Endothelial cell of umbilical vein (primary cell): ENCODE measurements around the gene JMJD8. TPM values are rescaled to one million over a fixed set of nuclear protein-coding genes. Genes with fewer than 3 reads are reported as not detected.

Experiments used
- BruUV-seq: library from RNA; stranded (reverse); fragments of 400-500 nt; replicated peaks from 2 replicates; lab custom pipeline; 2021; lab: Mats Ljungman, UMichigan
- CTCF ChIA-PET: fragments of 300-600, 350-600 bp; sonication (Branson Sonifier 250); formaldehyde crosslinking; loops from one replicate; lab custom pipeline; 2021; ENCODE audit warnings: antibody characterized with exemption, inconsistent platforms; lab: Charles Lee
- POLR2A ChIA-PET: fragments of 300-600, 350-600 bp; sonication (Branson Sonifier 250); formaldehyde crosslinking; loops from one replicate; lab custom pipeline; 2021; ENCODE audit warnings: antibody characterized with exemption, inconsistent platforms; lab: Charles Lee
- DNase-seq: peaks from one replicate; pipeline ENCODE4 v3.0.0-alpha.2; 2011; ENCODE audit warnings: low read depth, low spot score
- FAIRE-seq: peaks from 2 replicates; lab custom pipeline; 2011; peaks lifted over from hg19 to GRCh38; lab: Jason Lieb, UNC
- H2AFZ ChIP-seq: 2 replicates; pipeline ENCODE4 v1.6.0; 2012; ENCODE audit warnings: low read depth, low read length, control low read depth, inconsistent platforms
- H3K27ac ChIP-seq: 2 replicates; pipeline ENCODE4 v1.5.1; 2011; ENCODE audit warnings: low read depth, mild to moderate bottlenecking, control low read depth, low read length, moderate library complexity; ENCODE audit not compliant: insufficient read depth
- H3K27me3 ChIP-seq, 2 experiments: 2 replicates each; pipeline versions ENCODE4 v1.6.0 to v1.6.1; 2011; ENCODE audit warnings: low read length in 2 of 2, mixed read lengths in 1 of 2; ENCODE audit not compliant: control insufficient read depth in 2 of 2, insufficient read depth in 2 of 2
- H3K36me3 ChIP-seq, 2 experiments: 2 replicates in 1 of 2; 3 replicates in 1 of 2; pipeline ENCODE4 v1.5.1; 2011; ENCODE audit warnings: low read length in 2 of 2, mild to moderate bottlenecking in 1 of 2, moderate library complexity in 1 of 2; ENCODE audit not compliant: control insufficient read depth in 2 of 2, insufficient read depth in 2 of 2; ENCODE audit errors: extremely low read depth in 1 of 2
- H3K4me1 ChIP-seq: 3 replicates; pipeline ENCODE4 v1.5.1; 2011; ENCODE audit warnings: mild to moderate bottlenecking, low read length; ENCODE audit not compliant: control insufficient read depth, insufficient read depth; ENCODE audit errors: extremely low read depth
- H3K4me2 ChIP-seq: 2 replicates; pipeline ENCODE4 v1.6.1; 2011; ENCODE audit warnings: low read length, control low read depth, mixed read lengths; ENCODE audit not compliant: insufficient read depth
- H3K4me3 ChIP-seq, 3 experiments: fragments of 200-600 bp in 1 of 3; sonication (generic), shearing (Covaris generic) in 1 of 3; replicated peaks in 1 of 3; 2 replicates each; pipeline ENCODE4 v1.5.1; 2011 to 2016; ENCODE audit warnings: control low read depth in 3 of 3, low read length in 3 of 3, mild to moderate bottlenecking in 2 of 3, inconsistent platforms in 1 of 3, low read depth in 1 of 3, moderate library complexity in 1 of 3; ENCODE audit not compliant: insufficient read depth in 1 of 3
- H3K79me2 ChIP-seq: 2 replicates; pipeline ENCODE4 v1.6.0; 2012; ENCODE audit warnings: low read length, inconsistent platforms; ENCODE audit not compliant: control insufficient read depth, insufficient read depth
- H3K9ac ChIP-seq: replicated peaks from 2 replicates; pipeline ENCODE3; 2011; ENCODE audit warnings: low read length, control low read depth; ENCODE audit not compliant: insufficient read depth; ENCODE audit errors: extremely low read depth
- H3K9me1 ChIP-seq: replicated peaks from 3 replicates; pipeline ENCODE4 v1.6.0; 2011; ENCODE audit warnings: mild to moderate bottlenecking, low read length; ENCODE audit not compliant: control insufficient read depth, insufficient read depth; ENCODE audit errors: extremely low read depth
- H3K9me3 ChIP-seq: replicated peaks from 2 replicates; pipeline ENCODE4 v1.5.1; 2012; ENCODE audit warnings: low read length, inconsistent platforms; ENCODE audit not compliant: control insufficient read depth, insufficient read depth
- H4K20me1 ChIP-seq: replicated peaks from 2 replicates; pipeline ENCODE3; 2011; ENCODE audit warnings: mild to moderate bottlenecking, low read length; ENCODE audit not compliant: control insufficient read depth, insufficient read depth; ENCODE audit errors: extremely low read depth
- EZH2 ChIP-seq: IDR thresholded peaks from 2 replicates; pipeline ENCODE4 v1.6.1; 2012; ENCODE audit warnings: borderline replicate concordance, low read depth, mild to moderate bottlenecking, moderate library complexity, low read length, inconsistent platforms; ENCODE audit not compliant: severe bottlenecking
- FOS ChIP-seq: IDR thresholded peaks from 2 replicates; pipeline ENCODE4 v1.6.1; 2011; ENCODE audit warnings: mild to moderate bottlenecking, low read length, moderate library complexity, borderline replicate concordance; ENCODE audit not compliant: insufficient read depth
- JUN ChIP-seq: IDR thresholded peaks from 2 replicates; pipeline ENCODE4 v1.6.1; 2011; ENCODE audit warnings: borderline replicate concordance, low read depth; ENCODE audit not compliant: insufficient read length, insufficient read depth
- MYC ChIP-seq: IDR thresholded peaks from one replicate; pipeline ENCODE4 v1.6.1; 2011; ENCODE audit warnings: mild to moderate bottlenecking, low read depth, low read length
- POLR2A ChIP-seq: IDR thresholded peaks from 2 replicates; pipeline ENCODE4 v1.6.1; 2012; ENCODE audit warnings: low read depth, mild to moderate bottlenecking, control low read depth, low read length
- POLR2AphosphoS5 ChIP-seq: IDR thresholded peaks from 2 replicates; pipeline ENCODE4 v1.6.1; 2012; ENCODE audit warnings: low read depth, mild to moderate bottlenecking, control low read depth, low read length, moderate library complexity; ENCODE audit not compliant: insufficient read depth
- dilution Hi-C: fragments of 300-500 bp; cut with MboI; formaldehyde crosslinking; loops from one replicate; pipeline ENCODE4 v1.15.0; 2019; ENCODE audit warnings: low sequenced_read_pairs; ENCODE audit not compliant: extremely low pct_ligation_motif_present
- intact Hi-C: fragments of 100-400 bp; cut with micrococcal nuclease; formaldehyde crosslinking; loops from one replicate; pipeline ENCODE4 v1.10.0; 2022
- polyA plus RNA-seq, 4 experiments: library from polyadenylated mRNA; depleted of rRNA in 3 of 4; stranded (reverse) in 3 of 4; unstranded in 1 of 4; fragments of >200 nt; gene quantifications; 2 replicates each; pipeline versions ENCODE4 v1.2.1 to v1.2.3, GENCODE V29; 2011 to 2012; ENCODE audit warnings: missing spikeins in 1 of 4
- total RNA-seq: library from RNA; stranded (reverse); gene quantifications from 2 replicates; pipeline ENCODE4 v1.2.3, GENCODE V29; 2021
- TF ChIP-seq, protein P1 (sequence below): IDR thresholded peaks from 2 replicates; pipeline ENCODE4 v1.6.1; 2011; ENCODE audit not compliant: insufficient read depth, insufficient read length

The JMJD8 gene
- total and polyA plus RNA-seq, 2 donors (not counting 3 experiments of a cell fraction or from before 2014, with no cell fraction given) = 55.1 to 102 TPM

DNA sequence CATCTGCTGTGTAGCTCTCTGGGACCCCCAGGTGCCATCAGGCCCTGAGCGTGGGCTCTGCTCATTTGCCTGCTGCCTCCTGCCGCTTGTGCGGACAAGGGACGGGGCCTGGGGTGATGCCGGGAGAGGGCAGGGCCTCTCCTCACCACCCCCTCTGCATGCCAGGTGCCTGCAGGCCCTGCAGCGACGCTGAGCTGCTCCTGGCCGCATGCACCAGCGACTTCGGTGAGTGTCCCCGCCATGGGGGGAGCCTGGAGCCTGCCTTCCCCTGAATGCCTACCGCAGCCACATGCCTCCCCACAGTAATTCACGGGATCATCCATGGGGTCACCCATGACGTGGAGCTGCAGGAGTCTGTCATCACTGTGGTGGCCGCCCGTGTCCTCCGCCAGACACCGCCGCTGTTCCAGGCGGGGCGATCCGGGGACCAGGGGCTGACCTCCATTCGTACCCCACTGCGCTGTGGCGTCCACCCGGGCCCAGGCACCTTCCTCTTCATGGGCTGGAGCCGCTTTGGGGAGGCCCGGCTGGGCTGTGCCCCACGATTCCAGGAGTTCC, 32.7 kb upstream of the JMJD8 start:
- dilution Hi-C loops = no loop called here
- ChIA-PET POLR2A (no interaction called here), CTCF (interaction anchor here (1.0 to 2.6 kb wide), 6 partner anchors 9 to 340 kb away, joined by 3 to 34 read pairs (median 8); partner anchors contain the start of genes CCDC78 and HAGHL)
- no peak overlapping the region for H3K4me3 ChIP-seq
- DNase-seq (no peak), FAIRE-seq (no peak)
- H3K4me2 ChIP-seq = no peak overlapping the region
- H3K4me1 ChIP-seq = peaks cover 23% of the 10 kb centered on the region
- no peaks in the 10 kb centered on the region for H3K9me1 ChIP-seq
- TF ChIP-seq POLR2AphosphoS5 (no peak), EZH2 (no peak), MYC (no peak)
- no TSS peak for BruUV-seq
- H3K79me2 ChIP-seq = no peaks in the 10 kb centered on the region
- intact Hi-C loops = no loop called here
- H2AFZ ChIP-seq = no peak overlapping the region
- H3K9ac ChIP-seq = no peak overlapping the region
- H3K27me3 ChIP-seq = no peaks in the 10 kb centered on the region
- H3K27ac ChIP-seq = no peak overlapping the region
- no peaks in the 10 kb centered on the region for H3K9me3 ChIP-seq
- H3K36me3 ChIP-seq = no peaks in the 10 kb centered on the region
- no peaks in the 10 kb centered on the region for H4K20me1 ChIP-seq

DNA sequence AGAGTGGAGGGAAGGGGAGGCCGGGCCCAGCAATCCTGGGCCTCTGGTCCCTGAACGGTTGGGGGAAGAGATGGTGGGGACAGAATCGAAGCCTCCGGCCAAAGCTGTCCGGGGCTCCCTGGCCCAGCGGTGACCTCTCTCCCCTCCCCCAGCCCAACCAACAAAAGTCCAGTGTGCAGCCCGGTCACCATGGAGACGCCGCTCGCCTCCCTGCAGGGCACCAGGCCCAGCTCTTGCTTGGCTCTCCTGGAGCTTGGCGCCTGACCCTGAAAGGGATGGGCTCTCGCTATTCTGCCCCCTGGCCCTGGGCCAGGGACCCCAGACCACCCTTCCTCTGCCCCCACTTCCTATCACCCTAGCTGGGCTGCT, 32.0 kb upstream of the JMJD8 start:
- no peaks in the 10 kb centered on the region for H3K79me2 ChIP-seq
- no peak for FAIRE-seq
- no peaks in the 10 kb centered on the region for H3K36me3 ChIP-seq
- H3K27me3 ChIP-seq = no peaks in the 10 kb centered on the region
- intact Hi-C loops = no loop called here
- no peaks in the 10 kb centered on the region for H3K9me3 ChIP-seq
- no peaks in the 10 kb centered on the region for H4K20me1 ChIP-seq
- TF ChIP-seq JUN (no peak), EZH2 (no peak), FOS (no peak), POLR2A (no peak), MYC (no peak)
- TF ChIP-seq, protein P1, sequence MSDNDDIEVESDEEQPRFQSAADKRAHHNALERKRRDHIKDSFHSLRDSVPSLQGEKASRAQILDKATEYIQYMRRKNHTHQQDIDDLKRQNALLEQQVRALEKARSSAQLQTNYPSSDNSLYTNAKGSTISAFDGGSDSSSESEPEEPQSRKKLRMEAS = no peak
- H3K9me1 ChIP-seq = no peaks in the 10 kb centered on the region
- dilution Hi-C loops = no loop called here
- H3K4me3 ChIP-seq = no peak overlapping the region
- ChIA-PET CTCF (interaction anchor here (0.9 to 2.6 kb wide), 9 partner anchors 10 to 341 kb away, joined by 3 to 34 read pairs (median 7); partner anchors contain the start of genes CCDC78, CHTF18, CIAO3 and HAGHL), POLR2A (no interaction called here)
- no TSS peak for BruUV-seq
- H3K27ac ChIP-seq = no peak overlapping the region
- DNase-seq = no peak
- no peak overlapping the region for H3K9ac ChIP-seq
- no peak overlapping the region for H3K4me2 ChIP-seq
- H3K4me1 ChIP-seq = peaks cover 18% of the 10 kb centered on the region
- no peak overlapping the region for H2AFZ ChIP-seq
